ENCODE measurements around the gene CSNK1E.

The CSNK1E gene

GRCh38 chr22:38327396-38327795 lies 10.2 kb upstream of the CSNK1E start:
- in situ Hi-C loops (cut with MboI; ENCODE audit: low pct_unique_long_range_greater_than_20kb, low sequenced_read_pairs, unreplicated experiment), result no loop called here
- TF ChIP-seq CTCF (IDR thresholded peaks at IDR 0.05; ENCODE audit: extremely low read depth, insufficient read depth, missing control alignments), result no peak
- DNase-seq (ENCODE audit: low spot score), result no peak

- DNase-seq (ENCODE audit: low spot score), result no peak
- TF ChIP-seq CTCF (IDR thresholded peaks at IDR 0.05; ENCODE audit: extremely low read depth, insufficient read depth, missing control alignments), result no peak
- in situ Hi-C loops (cut with MboI; ENCODE audit: low pct_unique_long_range_greater_than_20kb, low sequenced_read_pairs, unreplicated experiment), result no loop called here
These were observed 8.4 kb upstream of the CSNK1E start for GRCh38 chr22:38325587-38325986.

- no peak for TF ChIP-seq CTCF (IDR thresholded peaks at IDR 0.05; ENCODE audit: extremely low read depth, insufficient read depth, missing control alignments)
- no peak for DNase-seq (ENCODE audit: low spot score)
- in situ Hi-C loops (cut with MboI; ENCODE audit: low pct_unique_long_range_greater_than_20kb, low sequenced_read_pairs, unreplicated experiment), result no loop called here
These were observed 3.6 kb upstream of the CSNK1E start for GRCh38 chr22:38320605-38321402.

GRCh38 chr22:38318792-38319773 lies 1.9 kb upstream of the CSNK1E start:
- DNase-seq (ENCODE audit: low spot score), result no peak
- in situ Hi-C loops (cut with MboI; ENCODE audit: low pct_unique_long_range_greater_than_20kb, low sequenced_read_pairs, unreplicated experiment), result no loop called here
- TF ChIP-seq CTCF (IDR thresholded peaks at IDR 0.05; ENCODE audit: extremely low read depth, insufficient read depth, missing control alignments), result no peak

GRCh38 chr22:38317995-38318715 lies 922 bp upstream of the CSNK1E start:
- no peak for TF ChIP-seq CTCF (IDR thresholded peaks at IDR 0.05; ENCODE audit: extremely low read depth, insufficient read depth, missing control alignments)
- in situ Hi-C loops (cut with MboI; ENCODE audit: low pct_unique_long_range_greater_than_20kb, low sequenced_read_pairs, unreplicated experiment), result no loop called here

More at GRCh38 chr22:38317995-38318715, 922 bp upstream of the CSNK1E start:
- no peak for DNase-seq (ENCODE audit: low spot score)
